IPS-18a (cell line): ENCODE measurements around the gene WNT2.

ENCODE experiments used
- H3K27ac ChIP-seq: one replicate; pipeline ENCODE4 v1.5.1; 2013; ENCODE audit warnings: low read length
- H3K27me3 ChIP-seq: one replicate; pipeline ENCODE4 v1.6.1; 2013; ENCODE audit warnings: mild to moderate bottlenecking, low read length; ENCODE audit not compliant: control insufficient read depth, insufficient read depth
- H3K36me3 ChIP-seq: one replicate; pipeline ENCODE4 v1.6.1; 2013; ENCODE audit warnings: low read depth, low read length; ENCODE audit not compliant: control insufficient read depth
- H3K4me1 ChIP-seq: one replicate; pipeline ENCODE4 v1.6.1; 2013; ENCODE audit warnings: low read depth, low read length; ENCODE audit not compliant: control insufficient read depth
- H3K4me3 ChIP-seq: one replicate; pipeline ENCODE4 v1.5.1; 2013; ENCODE audit warnings: low read length
- H3K9ac ChIP-seq: one replicate; pipeline ENCODE4 v1.6.1; 2013; ENCODE audit warnings: mild to moderate bottlenecking, low read length, moderate library complexity
- H3K9me3 ChIP-seq: one replicate; pipeline ENCODE4 v1.6.1; 2013; ENCODE audit warnings: low read depth, low read length; ENCODE audit not compliant: control insufficient read depth

The WNT2 gene

DNA sequence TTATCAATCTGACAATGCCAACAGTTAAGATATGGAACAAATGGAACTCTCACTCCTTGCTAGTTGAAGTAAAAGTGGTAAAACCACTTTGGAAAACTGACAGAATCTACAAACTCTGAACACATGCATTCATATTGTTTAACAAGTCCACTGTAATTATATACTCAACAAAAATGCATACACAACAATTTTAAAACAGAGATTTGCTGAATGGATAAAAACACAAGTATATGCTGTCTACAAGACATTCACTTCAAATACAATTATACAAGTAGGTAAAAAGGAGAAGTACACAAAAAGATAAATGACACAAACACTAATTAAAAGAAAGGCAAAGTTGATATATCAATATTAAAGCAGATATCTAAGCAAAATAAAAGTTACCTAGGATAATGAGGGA lies 9.2 kb upstream of the WNT2 start:
- H3K9me3 ChIP-seq, result no peaks in the 10 kb centered on the region

DNA sequence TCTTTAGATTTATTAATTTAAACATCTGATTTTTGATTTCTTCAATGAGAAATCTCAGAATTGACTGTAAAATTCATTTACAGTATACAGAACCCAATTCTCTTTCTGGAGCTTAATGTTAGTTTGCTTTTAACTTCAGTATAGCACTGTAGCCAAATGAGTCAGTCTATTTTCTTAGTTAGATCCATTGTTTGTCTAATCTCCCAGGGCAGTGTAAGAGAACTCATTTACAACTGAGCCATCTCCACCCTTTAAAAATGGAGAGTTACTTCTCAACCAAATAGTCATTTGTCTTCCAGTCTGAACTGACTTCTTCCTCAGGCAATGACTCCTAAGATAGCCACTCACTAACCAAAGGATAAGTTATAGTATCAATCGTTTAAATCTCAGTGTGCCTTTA lies 3.0 kb upstream of the WNT2 start:
- Histone ChIP-seq H3K27me3 (peaks cover 61% of the 10 kb centered on the region), H3K27ac (no peak overlapping the region), H3K4me3 (no peak overlapping the region), H3K9me3 (no peaks in the 10 kb centered on the region), H3K36me3 (no peaks in the 10 kb centered on the region), H3K4me1 (peaks cover 4% of the 10 kb centered on the region), H3K9ac (no peak overlapping the region)

More for the DNA sequence above, 9.2 kb upstream of the WNT2 start:
- no peak overlapping the region for H3K27ac ChIP-seq
- no peaks in the 10 kb centered on the region for H3K27me3 ChIP-seq
- no peaks in the 10 kb centered on the region for H3K36me3 ChIP-seq
- H3K4me3 ChIP-seq, result no peak overlapping the region
- H3K9ac ChIP-seq, result no peak overlapping the region
- H3K4me1 ChIP-seq, result no peaks in the 10 kb centered on the region

DNA sequence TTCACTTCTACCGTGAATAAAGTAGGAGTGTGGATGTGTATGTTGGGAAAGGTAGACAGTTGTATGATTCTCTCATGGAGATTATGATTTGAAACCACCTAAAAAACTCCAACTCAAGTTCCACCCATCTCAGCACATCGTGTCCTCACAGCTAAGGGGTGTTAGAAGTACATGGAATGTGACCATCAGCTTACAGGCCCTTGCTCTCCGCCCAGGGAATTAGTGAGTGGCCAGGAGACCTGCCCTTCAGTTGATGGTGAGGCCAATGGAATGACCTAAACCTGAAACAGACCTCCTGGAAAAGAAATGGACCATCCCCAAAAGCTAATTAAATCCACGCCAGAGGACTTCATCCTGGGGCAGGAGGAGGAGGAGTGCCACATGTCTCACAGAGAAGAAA lies 2.1 kb upstream of the WNT2 start:
- peaks cover 70% of the 10 kb centered on the region for H3K27me3 ChIP-seq

GRCh38 chr7:117323851-117324711 lies 1.2 kb upstream of the WNT2 start:
- peaks cover 79% of the 10 kb centered on the region for H3K27me3 ChIP-seq

More for the DNA sequence above, 2.1 kb upstream of the WNT2 start:
- peak overlapping the region; percentile 45 for H3K4me3 ChIP-seq
- peaks cover 4% of the 10 kb centered on the region for H3K4me1 ChIP-seq
- H3K9ac ChIP-seq, result no peak overlapping the region
- no peaks in the 10 kb centered on the region for H3K36me3 ChIP-seq
- H3K27ac ChIP-seq, result no peak overlapping the region
- no peaks in the 10 kb centered on the region for H3K9me3 ChIP-seq

DNA sequence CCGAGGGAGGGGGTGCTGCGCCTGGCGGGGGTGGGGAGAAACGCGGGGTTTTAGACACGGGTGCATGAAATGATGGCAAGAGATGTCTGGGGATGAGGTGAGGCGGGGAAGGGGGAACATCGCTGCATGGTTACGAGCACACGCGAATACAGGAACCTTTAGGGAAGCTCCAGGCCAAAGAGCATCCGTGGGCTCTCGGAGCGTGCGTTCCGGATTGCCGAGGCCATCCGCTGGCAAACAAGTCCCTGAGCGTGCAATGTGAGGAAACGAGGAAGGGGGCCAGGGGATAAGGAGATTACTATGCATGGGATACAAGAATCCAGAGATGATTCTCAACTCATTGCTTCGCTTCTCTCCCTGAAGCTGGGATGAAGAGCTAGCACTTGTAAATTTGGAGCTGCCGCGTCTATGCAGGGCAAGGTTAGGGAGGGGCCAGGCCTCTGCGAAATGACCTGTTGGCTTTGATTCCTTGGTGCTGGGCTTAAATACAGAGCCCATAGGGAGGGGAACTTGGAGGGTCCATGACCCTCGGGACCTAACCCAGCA lies 520 bp upstream of the WNT2 start:
- H3K9ac ChIP-seq, result no peak overlapping the region
- H3K27me3 ChIP-seq, result peaks cover 86% of the 10 kb centered on the region
- peaks cover 4% of the 10 kb centered on the region for H3K4me1 ChIP-seq
- no peak overlapping the region for H3K27ac ChIP-seq
- no peaks in the 10 kb centered on the region for H3K36me3 ChIP-seq
- no peaks in the 10 kb centered on the region for H3K9me3 ChIP-seq
- H3K4me3 ChIP-seq, result peak overlapping the region; percentile 45

More at GRCh38 chr7:117323851-117324711, 1.2 kb upstream of the WNT2 start:
- H3K36me3 ChIP-seq, result no peaks in the 10 kb centered on the region
- peak overlapping the region; percentile 45 for H3K4me3 ChIP-seq
- H3K27ac ChIP-seq, result no peak overlapping the region
- peaks cover 4% of the 10 kb centered on the region for H3K4me1 ChIP-seq
- no peak overlapping the region for H3K9ac ChIP-seq
- no peaks in the 10 kb centered on the region for H3K9me3 ChIP-seq

DNA sequence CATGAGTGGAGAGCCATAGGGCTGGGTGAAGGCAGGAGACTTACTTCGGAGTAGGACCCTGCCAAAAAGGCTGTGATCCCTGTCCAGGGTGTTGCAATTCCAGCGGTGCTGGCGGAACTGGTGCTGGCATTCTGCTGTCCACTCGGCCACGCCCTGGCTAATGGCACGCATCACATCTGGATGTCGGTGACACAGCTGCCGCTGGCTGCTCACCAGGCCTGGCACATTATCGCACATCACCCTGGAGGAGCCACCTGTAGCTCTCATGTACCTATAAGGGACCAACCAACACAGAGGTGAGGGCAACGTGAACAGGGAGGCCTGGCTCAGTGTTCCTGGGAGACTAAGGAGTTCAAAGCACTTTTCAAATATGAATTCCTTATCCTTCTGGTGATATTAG lies 2.3 kb downstream of the WNT2 start:
- Histone ChIP-seq H3K36me3 (no peaks in the 10 kb centered on the region), H3K9me3 (no peaks in the 10 kb centered on the region), H3K4me1 (peaks cover 4% of the 10 kb centered on the region), H3K9ac (no peak overlapping the region), H3K4me3 (no peak overlapping the region), H3K27me3 (peaks cover 79% of the 10 kb centered on the region), H3K27ac (no peak overlapping the region)

- H3K4me1 ChIP-seq, result no peaks in the 10 kb centered on the region
- H3K9me3 ChIP-seq, result no peaks in the 10 kb centered on the region
- H3K27ac ChIP-seq, result no peak overlapping the region
- no peaks in the 10 kb centered on the region for H3K36me3 ChIP-seq
- H3K4me3 ChIP-seq, result no peak overlapping the region
- no peak overlapping the region for H3K9ac ChIP-seq
- peaks cover 65% of the 10 kb centered on the region for H3K27me3 ChIP-seq
Measured at GRCh38 chr7:117319181-117319580, 3.7 kb downstream of the WNT2 start.

- H3K9me3 ChIP-seq, result no peaks in the 10 kb centered on the region
- H3K4me3 ChIP-seq, result no peak overlapping the region
- H3K4me1 ChIP-seq, result peaks cover 3% of the 10 kb centered on the region
- peaks cover 9% of the 10 kb centered on the region for H3K27me3 ChIP-seq
- H3K9ac ChIP-seq, result no peak overlapping the region
- H3K36me3 ChIP-seq, result no peaks in the 10 kb centered on the region
- H3K27ac ChIP-seq, result no peak overlapping the region
Measured at GRCh38 chr7:117313582-117313981, 9.3 kb downstream of the WNT2 start.

GRCh38 chr7:117312593-117313580 lies 10.0 kb downstream of the WNT2 start:
- Histone ChIP-seq H3K27ac (no peak overlapping the region), H3K9me3 (no peaks in the 10 kb centered on the region), H3K4me1 (peaks cover 3% of the 10 kb centered on the region), H3K9ac (no peak overlapping the region), H3K4me3 (no peak overlapping the region), H3K36me3 (no peaks in the 10 kb centered on the region), H3K27me3 (peaks cover 2% of the 10 kb centered on the region)

DNA sequence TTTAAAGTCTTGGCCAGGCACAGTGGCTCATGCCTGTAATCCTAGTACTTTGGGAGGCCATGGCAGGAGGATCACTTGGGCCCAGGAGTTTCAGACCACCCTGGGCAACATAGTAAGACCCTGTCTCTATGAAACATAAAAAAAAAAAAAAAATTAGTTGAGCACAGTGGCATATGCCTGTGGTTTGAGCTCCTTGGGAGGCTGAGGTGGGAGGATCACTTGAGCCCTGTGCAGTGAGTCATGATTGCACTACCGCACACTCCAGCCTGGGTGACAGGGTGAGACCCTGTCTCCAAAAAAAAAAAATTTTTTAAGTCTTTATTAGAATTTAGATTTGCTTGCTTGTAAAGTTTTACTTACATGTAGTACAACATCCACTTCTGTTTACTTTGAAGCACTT lies 14.0 kb downstream of the WNT2 start:
- Histone ChIP-seq H3K36me3 (no peaks in the 10 kb centered on the region), H3K9ac (no peak overlapping the region), H3K4me1 (peaks cover 9% of the 10 kb centered on the region), H3K9me3 (no peaks in the 10 kb centered on the region), H3K4me3 (no peak overlapping the region), H3K27me3 (no peaks in the 10 kb centered on the region), H3K27ac (no peak overlapping the region)

DNA sequence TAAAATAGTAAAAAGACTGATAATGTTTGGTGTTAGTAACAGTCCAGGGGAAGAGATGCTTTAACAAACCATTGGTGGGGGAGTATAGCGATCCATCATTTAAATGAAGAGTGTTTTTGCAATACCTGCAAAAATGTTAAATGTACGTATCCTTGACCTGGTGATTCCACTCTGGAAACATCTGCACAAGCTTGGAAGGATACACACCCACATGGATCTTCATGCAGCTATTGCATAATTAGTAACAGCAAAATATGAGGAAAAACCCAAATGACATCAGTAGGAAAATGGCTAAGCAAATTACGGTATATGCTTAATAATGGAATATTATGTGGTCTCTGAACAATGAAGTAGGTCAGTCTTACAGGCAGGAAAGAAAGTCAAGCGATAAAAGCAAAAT lies 20.5 kb downstream of the WNT2 start:
- no peaks in the 10 kb centered on the region for H3K9me3 ChIP-seq
- H3K4me1 ChIP-seq, result peaks cover 6% of the 10 kb centered on the region
- no peaks in the 10 kb centered on the region for H3K27me3 ChIP-seq
- no peaks in the 10 kb centered on the region for H3K36me3 ChIP-seq
- no peak overlapping the region for H3K4me3 ChIP-seq
- no peak overlapping the region for H3K27ac ChIP-seq
- H3K9ac ChIP-seq, result no peak overlapping the region
